GM21529 (cell line): Measurements from ENCODE around the gene SPRED2.
"Not testable (repeated sequence)": the region's sequence is repeated elsewhere in the genome, so short reads cannot be mapped to it uniquely, and the experiment has no call there.

Experiments
- ATAC-seq: cut with Tn5 transposase; IDR thresholded peaks from one replicate; pipeline ENCODE4 v1.9.1; 2021; ENCODE audit not compliant: unreplicated experiment

SPRED2 gene

GRCh38 chr2:65349863-65350262, 82.5 kb downstream of the SPRED2 start:
- ATAC-seq = no peak

GRCh38 chr2:65347913-65348312, 84.5 kb downstream of the SPRED2 start:
- no peak for ATAC-seq

GRCh38 chr2:65345631-65346030, 86.8 kb downstream of the SPRED2 start:
- no peak for ATAC-seq

GRCh38 chr2:65344689-65345088, 87.7 kb downstream of the SPRED2 start:
- ATAC-seq = no peak

- ATAC-seq = no peak
Observed at GRCh38 chr2:65344182-65344581, 88.2 kb downstream of the SPRED2 start.

- ATAC-seq = no peak
Observed at GRCh38 chr2:65343386-65343785, 89.0 kb downstream of the SPRED2 start.

GRCh38 chr2:65340898-65341681, 91.3 kb downstream of the SPRED2 start:
- no peak for ATAC-seq

- ATAC-seq = no peak
Observed at GRCh38 chr2:65339648-65340047, 92.8 kb downstream of the SPRED2 start.

- not testable (repeated sequence) for ATAC-seq
Observed at GRCh38 chr2:65338830-65339495, 93.4 kb downstream of the SPRED2 start.

- ATAC-seq = not testable (repeated sequence)
Observed at GRCh38 chr2:65337915-65338314, 94.5 kb downstream of the SPRED2 start.

- ATAC-seq = no peak
Observed at GRCh38 chr2:65334714-65335113, 97.7 kb downstream of the SPRED2 start.

- ATAC-seq = no peak
Observed at GRCh38 chr2:65331336-65332025, 100.9 kb downstream of the SPRED2 start.

GRCh38 chr2:65329525-65329924, 102.9 kb downstream of the SPRED2 start:
- no peak for ATAC-seq

GRCh38 chr2:65326276-65326675, 106.1 kb downstream of the SPRED2 start:
- no peak for ATAC-seq

- no peak for ATAC-seq
Observed at GRCh38 chr2:65325066-65325465, 107.3 kb downstream of the SPRED2 start.

- ATAC-seq = no peak
Observed at GRCh38 chr2:65320946-65321345, 111.5 kb downstream of the SPRED2 start.

- peak; percentile 61 for ATAC-seq
Observed at GRCh38 chr2:65320042-65320725, 112.2 kb downstream of the SPRED2 start.

GRCh38 chr2:65319674-65320041, 112.7 kb downstream of the SPRED2 start:
- ATAC-seq = no peak

- no peak for ATAC-seq
Observed at GRCh38 chr2:65319072-65319673, 113.2 kb downstream of the SPRED2 start.

GRCh38 chr2:65317841-65318240, 114.6 kb downstream of the SPRED2 start:
- no peak for ATAC-seq

- ATAC-seq = not testable (repeated sequence)
Observed at GRCh38 chr2:65317351-65317750, 115.0 kb downstream of the SPRED2 start.
